Stomach (tissue), 9 donors: Measurements from ENCODE around the gene CARD10. TPM values are rescaled to one million over a fixed set of nuclear protein-coding genes. Genes with fewer than 3 reads are reported as not detected.
"Not testable (repeated sequence)": the region's sequence is repeated elsewhere in the genome, so short reads cannot be mapped to it uniquely, and the experiment has no call there.

ENCODE experiments used
- DNase-seq, 2 donors: peaks; one replicate each; pipeline versions ENCODE4 v3.0.0 to v3.0.0-alpha.2; 2013 to 2019
- H3K27ac ChIP-seq, 5 donors: fragments of 200-600 bp in 4 of 5; sonication (generic) in 4 of 5; one replicate each; pipeline ENCODE4 v1.5.1; 2013 to 2019; ENCODE audit warnings: mild to moderate bottlenecking in 1 of 5, moderate library complexity in 1 of 5
- H3K27me3 ChIP-seq, 3 donors: fragments of 200-600 bp; sonication (generic); one replicate each; pipeline ENCODE4 v1.5.1; 2017 to 2019; ENCODE audit warnings: mixed run types in 1 of 3
- H3K36me3 ChIP-seq, 4 donors: fragments of 200-600 bp; sonication (generic); 1 replicate in 3 of 4; 2 replicates in 1 of 4; pipeline ENCODE4 v1.5.1; 2016 to 2019
- H3K4me1 ChIP-seq, 4 donors: fragments of 200-600 bp; sonication (generic); one replicate each; pipeline ENCODE4 v1.5.1; 2016 to 2019
- H3K4me3 ChIP-seq, 4 donors: fragments of 200-600 bp; sonication (generic) in 3 of 4; one replicate each; pipeline ENCODE4 v1.5.1; 2016 to 2019; ENCODE audit warnings: mild to moderate bottlenecking in 1 of 4
- H3K9me3 ChIP-seq, 4 donors: fragments of 200-600 bp; sonication (generic); one replicate each; pipeline ENCODE4 v1.5.1; 2016 to 2019
- EP300 ChIP-seq: sonication (generic); formaldehyde crosslinking; IDR thresholded peaks from one replicate; pipeline ENCODE4 v1.6.1; 2017; ENCODE audit warnings: antibody characterized with exemption
- POLR2A ChIP-seq, 4 donors: fragments of 450-650 bp; IDR thresholded peaks; one replicate each; pipeline ENCODE4 v1.6.1; 2016; ENCODE audit warnings: antibody characterized with exemption in 4 of 4, control low read depth in 2 of 4, mild to moderate bottlenecking in 1 of 4, moderate library complexity in 1 of 4
- POLR2AphosphoS5 ChIP-seq, 3 donors: sonication (generic); formaldehyde crosslinking; IDR thresholded peaks; one replicate each; pipeline ENCODE4 v1.6.1; 2016; ENCODE audit warnings: antibody characterized with exemption in 3 of 3
- WGBS, 5 donors: extraction: QIAGEN DNeasy Blood & Tissue Kit in 3 of 5; methylation state at CpG; one replicate each; pipeline versions ENCODE4 v1.1.5 to v1.1.7; 2013 to 2018; 5-methylcytosine and 5-hydroxymethylcytosine counted together
- intact Hi-C: fragments of 100-400 bp; cut with DNase I; formaldehyde crosslinking; loops from one replicate; pipeline ENCODE4 v1.15.1; 2023; ENCODE audit warnings: low total_unique reads
- polyA plus RNA-seq, 3 donors: library from polyadenylated mRNA; stranded (reverse); fragments of 200-250 nt; gene quantifications; one replicate each; pipeline ENCODE4 v1.2.3, GENCODE V29; 2013
- total RNA-seq, 5 donors: library from RNA; depleted of rRNA; stranded (reverse); fragments of >200 nt; gene quantifications; one replicate each; pipeline versions ENCODE4 v1.1.0 to v1.2.3, GENCODE V29; 2014 to 2016
- TF ChIP-seq, protein P1 (sequence below), 7 experiments: fragments of 450-650 bp in 4 of 7; fragments of 200-600 bp in 3 of 7; sonication (generic) in 3 of 7; IDR thresholded peaks; one replicate each; pipeline ENCODE4 v1.5.1; 2016 to 2019; ENCODE audit warnings: antibody characterized with exemption in 7 of 7, control low read depth in 2 of 7, mild to moderate bottlenecking in 1 of 7
- donor health status: healthy with polysubstance abuse.
- donor health status: Bipolar disorder and iron deficiency.
- donor health status: healthy.

CARD10 gene
- total and polyA plus RNA-seq, 8 donors, result 5.5 to 120 (median 15.7) TPM

DNA sequence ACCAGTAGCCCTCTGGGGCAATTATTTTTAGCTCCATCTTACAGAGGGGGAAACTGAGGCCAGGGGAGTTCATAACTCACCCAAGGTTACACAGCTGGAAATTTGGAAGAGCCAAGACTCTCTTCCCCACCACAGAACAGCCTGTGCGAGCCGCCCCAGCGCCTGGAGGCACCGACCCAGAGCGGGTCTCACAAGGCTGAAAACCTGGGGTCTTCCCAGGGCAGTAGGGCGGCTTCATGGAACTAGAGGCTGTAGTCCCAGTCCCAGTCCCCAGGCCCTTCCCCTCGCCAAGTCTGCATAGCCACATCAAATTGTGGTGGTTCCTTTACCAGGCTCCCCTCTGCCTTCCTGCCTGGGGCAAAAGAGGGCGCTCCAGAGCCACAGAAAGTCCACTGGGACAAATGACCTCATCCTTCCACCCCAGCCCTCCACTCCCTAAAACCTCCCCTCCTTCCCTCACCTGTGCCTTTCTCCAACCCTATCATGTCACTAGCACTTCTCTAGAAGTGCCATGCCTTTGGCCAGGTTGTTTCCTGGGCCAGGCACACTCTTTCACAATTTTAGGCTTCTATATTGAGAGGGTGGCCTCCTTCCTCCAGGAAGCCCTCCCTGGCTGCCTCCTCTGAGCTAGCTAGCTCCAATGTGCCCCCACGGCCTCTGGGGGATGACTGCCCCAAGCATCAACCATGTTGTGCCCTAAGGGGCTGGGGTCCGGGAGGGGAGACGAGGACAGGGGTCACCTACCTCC lies 25.9 kb upstream of the CARD10 start:
- intact Hi-C loops, result loop anchor here (10.0 kb wide), 1 partner anchor 50 kb away; no protein-coding TSS in a partner anchor
- DNase-seq, result peak; percentile 90 to 91
- Histone ChIP-seq H3K27me3 (no peaks in the 10 kb centered on the region), H3K36me3 (no peaks in the 10 kb centered on the region), H3K9me3 (no peaks in the 10 kb centered on the region), H3K4me3 (peak overlapping the region; percentile 19 to 37 (median 32)), H3K4me1 (peaks cover 42 to 86% (median 64%) of the 10 kb centered on the region in 4 donors), H3K27ac (peak overlapping the region; percentile 93 to 98 (median 95))
- 31 to 44% (median 35%) methylated on average over 11 of the region's 11 CpGs for WGBS, 5 donors
- TF ChIP-seq, protein P1, sequence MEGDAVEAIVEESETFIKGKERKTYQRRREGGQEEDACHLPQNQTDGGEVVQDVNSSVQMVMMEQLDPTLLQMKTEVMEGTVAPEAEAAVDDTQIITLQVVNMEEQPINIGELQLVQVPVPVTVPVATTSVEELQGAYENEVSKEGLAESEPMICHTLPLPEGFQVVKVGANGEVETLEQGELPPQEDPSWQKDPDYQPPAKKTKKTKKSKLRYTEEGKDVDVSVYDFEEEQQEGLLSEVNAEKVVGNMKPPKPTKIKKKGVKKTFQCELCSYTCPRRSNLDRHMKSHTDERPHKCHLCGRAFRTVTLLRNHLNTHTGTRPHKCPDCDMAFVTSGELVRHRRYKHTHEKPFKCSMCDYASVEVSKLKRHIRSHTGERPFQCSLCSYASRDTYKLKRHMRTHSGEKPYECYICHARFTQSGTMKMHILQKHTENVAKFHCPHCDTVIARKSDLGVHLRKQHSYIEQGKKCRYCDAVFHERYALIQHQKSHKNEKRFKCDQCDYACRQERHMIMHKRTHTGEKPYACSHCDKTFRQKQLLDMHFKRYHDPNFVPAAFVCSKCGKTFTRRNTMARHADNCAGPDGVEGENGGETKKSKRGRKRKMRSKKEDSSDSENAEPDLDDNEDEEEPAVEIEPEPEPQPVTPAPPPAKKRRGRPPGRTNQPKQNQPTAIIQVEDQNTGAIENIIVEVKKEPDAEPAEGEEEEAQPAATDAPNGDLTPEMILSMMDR (IDR thresholded peaks at IDR 0.05), result peak in 5 of 7 experiments; percentile 60 to 88 (median 73)
- TF ChIP-seq POLR2AphosphoS5 (IDR thresholded peaks at IDR 0.05) (peak in 1 of 3 donors; percentile 47), POLR2A (IDR thresholded peaks at IDR 0.05) (no peak), EP300 (no peak)

DNA sequence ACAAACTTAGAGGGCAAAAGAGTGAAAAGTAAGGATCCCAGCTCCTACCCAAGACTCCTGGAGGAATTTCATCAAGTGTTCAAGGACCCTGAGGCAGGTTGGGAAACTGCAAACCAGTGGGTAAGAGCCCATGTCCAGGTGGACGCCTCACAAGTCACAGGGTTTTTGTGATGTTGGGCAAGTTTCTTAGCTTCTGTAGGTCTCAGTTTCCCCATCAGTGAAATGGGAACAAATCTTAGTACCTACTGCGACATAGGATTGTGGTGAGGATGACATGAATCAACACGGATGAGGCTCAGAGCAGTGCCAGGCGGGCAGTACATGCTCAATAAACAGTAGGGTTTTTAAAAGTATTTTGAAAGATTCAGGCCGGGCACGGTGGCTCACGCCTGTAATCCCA lies 23.7 kb upstream of the CARD10 start:
- TF ChIP-seq POLR2A (IDR thresholded peaks at IDR 0.05) (no peak), POLR2AphosphoS5 (IDR thresholded peaks at IDR 0.05) (no peak), EP300 (no peak)
- TF ChIP-seq, protein P1 (IDR thresholded peaks at IDR 0.05), result no peak
- Histone ChIP-seq H3K27me3 (no peaks in the 10 kb centered on the region), H3K36me3 (no peaks in the 10 kb centered on the region), H3K4me1 (peaks cover 36 to 88% (median 56%) of the 10 kb centered on the region in 4 donors), H3K9me3 (no peaks in the 10 kb centered on the region), H3K27ac (peak overlapping the region in 1 of 5 donors; percentile 83), H3K4me3 (no peak overlapping the region)
- DNase-seq, result peak in 1 of 2 donors; percentile 0
- 86 to 99% (median 91%) methylated on average over 7 of the region's 7 CpGs for WGBS, 5 donors
- intact Hi-C loops, result loop anchor here (10.0 kb wide), 1 partner anchor 52 kb away; no protein-coding TSS in a partner anchor

DNA sequence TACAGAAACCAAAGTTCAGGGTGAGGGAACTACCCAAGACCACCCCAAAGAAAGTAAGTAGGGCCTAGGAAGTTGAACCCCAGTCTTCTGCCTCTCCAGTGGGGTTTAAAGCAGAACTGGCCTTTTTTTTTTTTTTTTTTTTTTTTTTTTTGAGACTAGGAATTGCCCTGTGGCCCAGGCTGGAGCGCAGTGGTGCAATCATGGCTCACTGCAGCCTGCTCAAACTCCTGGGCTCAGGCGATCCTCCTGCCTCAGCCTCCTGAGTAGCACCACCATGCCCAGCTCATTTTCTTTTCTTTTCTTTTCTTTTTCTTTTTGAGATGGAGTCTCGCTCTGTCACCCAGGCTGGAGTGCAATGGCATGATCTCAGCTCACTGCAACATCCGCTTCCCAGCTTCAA lies 23.2 kb upstream of the CARD10 start:
- H3K4me3 ChIP-seq, H3K27me3 ChIP-seq, H3K36me3 ChIP-seq, DNase-seq, H3K9me3 ChIP-seq: not testable (repeated sequence)
- 84 to 100% (median 96%) methylated on average over 4 of the region's 4 CpGs for WGBS, 5 donors
- peaks cover 34 to 84% (median 50%) of the 10 kb centered on the region in 4 donors for H3K4me1 ChIP-seq
- intact Hi-C loops, result loop anchor here (10.0 kb wide), 1 partner anchor 52 kb away; no protein-coding TSS in a partner anchor
- peak overlapping the region in 4 of 5 donors; percentile 39 to 83 (median 78) for H3K27ac ChIP-seq

DNA sequence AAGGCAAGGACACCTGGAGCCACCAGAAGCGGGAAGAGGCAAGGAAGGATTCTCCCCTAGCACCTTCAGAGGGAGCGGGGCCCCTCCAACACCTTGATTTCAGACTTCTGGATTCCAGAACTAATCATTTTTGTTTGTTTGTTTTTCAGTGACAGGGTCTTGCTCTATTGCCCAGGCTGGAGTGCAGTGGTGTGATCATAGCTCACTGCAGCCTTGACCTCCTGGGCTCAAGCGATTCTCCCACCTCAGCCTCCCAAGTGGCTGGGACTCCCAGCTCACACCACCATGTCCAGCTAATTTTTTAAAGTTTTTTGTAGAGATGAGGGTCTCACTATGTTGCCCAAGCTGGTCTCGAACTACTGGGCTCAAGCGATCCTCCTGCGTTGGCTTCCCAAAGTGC lies 20.6 kb upstream of the CARD10 start:
- intact Hi-C loops, result loop anchor here (10.0 kb wide), 1 partner anchor 55 kb away; no protein-coding TSS in a partner anchor
- 88 to 96% (median 93%) methylated on average over 6 of the region's 6 CpGs for WGBS, 5 donors
- DNase-seq, result not testable (repeated sequence)

DNA sequence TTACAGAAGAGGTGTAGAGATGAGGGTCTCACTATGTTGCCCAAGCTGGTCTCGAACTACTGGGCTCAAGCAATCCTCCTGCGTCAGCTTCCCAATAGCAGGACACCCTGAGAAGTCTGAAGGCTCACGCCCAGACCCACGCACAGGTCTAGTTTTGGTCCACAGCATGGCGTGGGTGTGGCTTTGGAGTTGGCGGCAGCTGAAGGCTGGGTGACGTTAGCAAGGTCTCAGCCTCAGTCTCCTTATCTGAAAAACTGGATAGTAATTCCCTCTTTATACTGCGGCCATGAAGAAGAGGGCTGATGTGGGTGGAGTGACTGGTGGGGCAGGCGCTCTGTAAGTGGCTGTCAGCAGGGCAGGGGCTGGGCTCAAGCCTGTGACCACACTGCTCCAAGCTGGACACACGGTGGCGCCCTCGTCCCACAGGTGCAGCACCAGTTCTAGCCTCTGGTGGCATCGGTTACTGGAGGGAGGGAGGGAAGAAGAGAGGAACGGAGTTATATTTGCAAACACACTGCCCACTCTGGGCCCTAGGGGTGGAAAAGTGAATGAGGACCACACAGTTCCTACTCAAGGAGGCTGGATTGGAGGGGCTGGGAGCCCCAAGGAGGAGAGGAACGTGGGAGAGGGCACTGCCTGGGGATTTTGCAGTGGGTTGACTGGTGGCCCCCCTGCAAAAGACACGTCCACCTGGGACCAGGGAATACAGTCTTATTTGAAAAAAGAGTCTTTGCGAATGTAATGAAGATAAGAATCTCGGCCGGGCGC lies 19.6 kb upstream of the CARD10 start:
- intact Hi-C loops, result no loop called here
- Histone ChIP-seq H3K4me1 (peaks cover 8 to 58% (median 21%) of the 10 kb centered on the region in 4 donors), H3K9me3 (no peaks in the 10 kb centered on the region), H3K36me3 (no peaks in the 10 kb centered on the region), H3K27ac (peak overlapping the region in 3 of 5 donors; percentile 8 to 39 (median 30)), H3K4me3 (peak overlapping the region in 2 of 4 donors; percentile 5 to 11), H3K27me3 (no peaks in the 10 kb centered on the region)
- 8 to 18% (median 12%) methylated on average over 20 of the region's 20 CpGs for WGBS, 5 donors
- TF ChIP-seq POLR2AphosphoS5 (IDR thresholded peaks at IDR 0.05), result peak in 1 of 3 donors; percentile 90
- TF ChIP-seq, protein P1 (IDR thresholded peaks at IDR 0.05), result peak in 5 of 7 experiments; percentile 81 to 99 (median 96)
- TF ChIP-seq EP300, result no peak
- no peak for TF ChIP-seq POLR2A (IDR thresholded peaks at IDR 0.05)
- DNase-seq, result peak; percentile 95 to 98

More for the DNA sequence above, 20.6 kb upstream of the CARD10 start:
- H3K4me3 ChIP-seq, H3K27me3 ChIP-seq, H3K9me3 ChIP-seq, H3K36me3 ChIP-seq, H3K27ac ChIP-seq: not testable (repeated sequence)
- peaks cover 8 to 58% (median 24%) of the 10 kb centered on the region in 4 donors for H3K4me1 ChIP-seq
